CD8-positive, alpha-beta memory T cell (primary cell): ENCODE results near the gene HHIPL2. TPM values are rescaled to one million over a fixed set of nuclear protein-coding genes. Genes with fewer than 3 reads are reported as not detected.
A peak's percentile ranks its signal among the peaks of the same experiment; 100 is the strongest.
"Not testable (repeated sequence)": the region's sequence is repeated elsewhere in the genome, so short reads cannot be mapped to it uniquely, and the experiment has no call there.

Experiments used
- CTCF ChIA-PET: fragments of 350-600 bp; sonication (Branson Sonifier 250); formaldehyde crosslinking; loops from one replicate; lab custom pipeline; 2021; ENCODE audit warnings: antibody characterized with exemption; lab: Charles Lee
- POLR2A ChIA-PET: fragments of 350-600 bp; sonication (Branson Sonifier 250); formaldehyde crosslinking; loops from one replicate; lab custom pipeline; 2021; ENCODE audit warnings: antibody characterized with exemption; lab: Charles Lee
- DNase-seq, 5 donors: peaks; one replicate each; pipeline versions ENCODE4 v3.0.0 to v3.0.0-alpha.2; 2020 to 2022; ENCODE audit warnings: mixed read lengths in 1 of 5
- H3K27ac ChIP-seq: one replicate; pipeline ENCODE4 v1.7.0; 2013; ENCODE audit warnings: low read depth, mild to moderate bottlenecking, low read length, moderate library complexity
- H3K27me3 ChIP-seq: 2 replicates; pipeline ENCODE4 v1.7.0; 2013; ENCODE audit warnings: low read length, mild to moderate bottlenecking; ENCODE audit not compliant: insufficient read depth, poor library complexity, severe bottlenecking
- H3K36me3 ChIP-seq: 2 replicates; pipeline ENCODE4 v1.7.0; 2013; ENCODE audit warnings: mild to moderate bottlenecking, low read length, moderate library complexity; ENCODE audit not compliant: insufficient read depth
- H3K4me1 ChIP-seq: 2 replicates; pipeline ENCODE4 v1.7.0; 2013; ENCODE audit warnings: mild to moderate bottlenecking, low read length, moderate library complexity; ENCODE audit not compliant: insufficient read depth
- H3K4me3 ChIP-seq: 2 replicates; pipeline ENCODE4 v1.7.0; 2013; ENCODE audit warnings: mild to moderate bottlenecking, low read length
- H3K9me3 ChIP-seq: 2 replicates; pipeline ENCODE4 v1.7.0; 2013; ENCODE audit warnings: mild to moderate bottlenecking, low read length
- H3K27ac Mint-ChIP-seq, 8 donors: one replicate each; pipeline ENCODE4 v1.8.0; 2020 to 2021; ENCODE audit warnings: mixed read lengths in 8 of 8, mild to moderate bottlenecking in 6 of 8, inconsistent platforms in 3 of 8, moderate library complexity in 3 of 8
- H3K27me3 Mint-ChIP-seq, 2 donors: one replicate each; pipeline ENCODE4 v1.8.0; 2020 to 2021; ENCODE audit warnings: mixed read lengths in 2 of 2, mild to moderate bottlenecking in 1 of 2, moderate library complexity in 1 of 2
- H3K36me3 Mint-ChIP-seq, 3 donors: one replicate each; pipeline ENCODE4 v1.8.0; 2020 to 2021; ENCODE audit warnings: mixed read lengths in 3 of 3, inconsistent platforms in 1 of 3, mild to moderate bottlenecking in 1 of 3
- H3K4me1 Mint-ChIP-seq, 3 donors: one replicate each; pipeline ENCODE4 v1.8.0; 2020 to 2021; ENCODE audit warnings: mixed read lengths in 3 of 3, inconsistent platforms in 1 of 3, mild to moderate bottlenecking in 1 of 3
- H3K4me3 Mint-ChIP-seq, 7 donors: one replicate each; pipeline ENCODE4 v1.8.0; 2020 to 2021; ENCODE audit warnings: mixed read lengths in 7 of 7, mild to moderate bottlenecking in 6 of 7, moderate library complexity in 4 of 7, inconsistent platforms in 2 of 7
- H3K9me3 Mint-ChIP-seq, 5 donors: one replicate each; pipeline ENCODE4 v1.8.0; 2020 to 2022; ENCODE audit warnings: mixed read lengths in 5 of 5, mild to moderate bottlenecking in 3 of 5, moderate library complexity in 2 of 5, inconsistent platforms in 1 of 5
- polyA plus RNA-seq: library from polyadenylated mRNA; unstranded; fragments of 300-500 nt; fragmentation: Illumina TruSeq; gene quantifications from one replicate; pipeline ENCODE4 v1.2.3, GENCODE V29; 2021
- total RNA-seq, 2 experiments: library from RNA; stranded (reverse); gene quantifications; one replicate each; pipeline ENCODE4 v1.2.3, GENCODE V29; 2021

Gene HHIPL2
- total and polyA plus RNA-seq, 3 experiments from 2014 or later = 0.28 to 0.29 TPM; not detected in 1

DNA sequence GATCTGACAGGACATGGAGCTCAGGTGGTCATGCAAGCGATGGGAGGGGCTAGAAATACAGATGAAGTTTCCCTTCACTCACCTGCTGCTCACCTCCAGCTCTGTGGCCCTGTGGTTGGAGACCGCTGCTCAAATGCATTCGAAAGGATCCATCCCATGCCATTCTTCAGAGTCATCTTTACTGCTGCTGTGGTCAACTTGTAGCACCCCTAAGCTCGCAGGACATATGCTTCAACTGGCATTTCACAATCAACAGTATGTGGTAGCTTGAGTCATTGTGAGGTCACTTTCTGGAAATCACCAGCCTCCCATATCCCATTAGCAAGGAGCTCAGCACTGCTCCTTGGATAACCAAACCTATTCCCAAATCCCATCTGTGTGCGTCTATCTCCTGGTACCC lies 58.4 kb downstream of the HHIPL2 start:
- H3K36me3 Mint-ChIP-seq, H3K9me3 ChIP-seq, H3K36me3 ChIP-seq, H3K4me3 Mint-ChIP-seq, DNase-seq, H3K4me1 Mint-ChIP-seq, H3K27me3 Mint-ChIP-seq, H3K27ac ChIP-seq, H3K27ac Mint-ChIP-seq, H3K4me1 ChIP-seq, H3K9me3 Mint-ChIP-seq, H3K27me3 ChIP-seq, POLR2A ChIA-PET, CTCF ChIA-PET, H3K4me3 ChIP-seq: not testable (repeated sequence)

DNA sequence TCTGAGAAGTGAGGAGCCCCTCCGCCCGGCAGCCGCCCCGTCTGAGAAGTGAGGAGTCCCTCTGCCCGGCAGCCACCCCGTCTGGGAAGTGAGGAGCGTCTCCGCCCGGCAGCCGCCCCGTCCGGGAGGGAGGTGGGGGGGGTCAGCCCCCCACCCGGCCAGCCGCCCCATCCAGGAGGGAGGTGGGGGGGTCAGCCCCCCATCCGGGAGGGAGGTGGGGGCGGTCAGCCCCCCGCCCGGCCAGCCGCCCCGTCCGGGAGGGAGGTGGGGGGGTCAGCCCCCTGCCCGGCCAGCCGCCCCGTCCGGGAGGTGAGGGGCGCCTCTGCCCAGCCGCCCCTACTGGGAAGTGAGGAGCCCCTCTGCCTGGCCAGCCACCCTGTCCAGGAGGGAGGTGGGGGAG lies 60.1 kb downstream of the HHIPL2 start:
- H3K9me3 Mint-ChIP-seq, H3K27me3 Mint-ChIP-seq, H3K4me3 ChIP-seq, H3K4me3 Mint-ChIP-seq, H3K4me1 Mint-ChIP-seq, DNase-seq, H3K4me1 ChIP-seq, CTCF ChIA-PET, H3K9me3 ChIP-seq, H3K27ac ChIP-seq, H3K36me3 Mint-ChIP-seq, H3K36me3 ChIP-seq, H3K27ac Mint-ChIP-seq, POLR2A ChIA-PET, H3K27me3 ChIP-seq: not testable (repeated sequence)

DNA sequence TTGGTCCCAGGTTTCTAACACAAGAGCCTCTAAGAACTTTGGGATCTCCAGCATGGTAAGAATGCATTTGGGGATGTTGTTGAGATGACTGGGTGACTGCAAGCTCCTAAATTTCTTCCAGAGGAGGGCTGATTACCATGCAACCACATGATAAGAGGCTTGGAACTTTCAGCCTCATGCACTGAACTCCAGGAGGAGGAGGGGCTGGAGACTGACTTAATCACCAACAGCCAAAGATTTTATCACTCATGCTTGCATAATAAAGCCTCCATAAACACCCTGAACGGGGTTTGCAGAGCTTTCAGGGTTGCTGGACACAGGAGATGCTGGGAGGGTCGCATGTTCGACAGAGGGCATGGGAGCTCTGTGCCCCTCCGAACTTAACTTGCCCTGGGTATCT lies 63.9 kb downstream of the HHIPL2 start:
- H3K4me1 ChIP-seq, H3K9me3 ChIP-seq, H3K27me3 Mint-ChIP-seq, H3K27ac Mint-ChIP-seq, H3K9me3 Mint-ChIP-seq, DNase-seq, POLR2A ChIA-PET, H3K36me3 ChIP-seq, H3K4me3 Mint-ChIP-seq, H3K4me1 Mint-ChIP-seq, H3K4me3 ChIP-seq, H3K27me3 ChIP-seq, CTCF ChIA-PET, H3K27ac ChIP-seq, H3K36me3 Mint-ChIP-seq: not testable (repeated sequence)

DNA sequence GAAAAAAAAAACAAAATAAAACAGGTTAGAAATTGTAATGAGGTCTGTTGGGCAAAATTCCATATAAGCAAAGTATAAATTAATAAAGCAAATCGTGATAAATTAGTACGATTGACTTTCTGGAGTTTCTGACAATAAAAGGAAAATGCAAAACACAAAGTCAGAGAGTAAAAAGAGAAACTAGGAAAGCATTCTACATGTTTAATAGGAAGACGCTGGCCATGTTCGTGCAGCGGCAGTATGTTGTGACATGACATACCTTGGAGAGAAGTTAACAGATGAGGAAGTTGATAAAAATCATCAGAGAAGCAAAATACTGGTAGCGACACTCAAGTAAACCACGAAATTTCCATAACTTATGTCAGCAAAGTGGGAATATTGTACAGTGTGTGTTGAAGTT lies 68.3 kb downstream of the HHIPL2 start:
- H3K4me1 Mint-ChIP-seq, H3K27me3 Mint-ChIP-seq, H3K27ac Mint-ChIP-seq, POLR2A ChIA-PET, DNase-seq, H3K27ac ChIP-seq, H3K36me3 ChIP-seq, H3K36me3 Mint-ChIP-seq, H3K4me3 Mint-ChIP-seq, H3K4me3 ChIP-seq, H3K27me3 ChIP-seq, H3K4me1 ChIP-seq, H3K9me3 Mint-ChIP-seq, H3K9me3 ChIP-seq, CTCF ChIA-PET: not testable (repeated sequence)

DNA sequence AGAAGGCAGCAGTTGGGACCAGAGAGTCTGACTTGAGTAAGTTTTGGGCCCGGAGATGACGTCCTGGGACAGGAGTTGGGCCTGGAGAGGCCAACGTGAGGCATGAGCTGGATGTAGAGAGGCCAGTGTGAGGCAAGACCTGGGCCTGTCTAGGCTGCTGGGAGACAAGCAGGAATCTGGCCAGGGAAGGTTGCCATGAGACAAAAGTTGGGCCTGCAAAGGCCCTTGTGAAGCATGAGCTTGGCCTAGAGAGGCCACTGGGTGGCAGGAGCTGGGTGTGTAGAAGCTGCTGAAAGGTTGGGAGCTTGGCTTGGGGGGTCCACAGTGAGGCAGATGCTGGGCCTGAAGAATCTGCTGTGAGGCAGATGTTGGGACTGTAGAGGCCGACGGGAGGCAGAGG lies 71.5 kb downstream of the HHIPL2 start:
- POLR2A ChIA-PET, DNase-seq, CTCF ChIA-PET, H3K36me3 Mint-ChIP-seq, H3K27me3 Mint-ChIP-seq, H3K36me3 ChIP-seq, H3K27ac Mint-ChIP-seq, H3K4me1 Mint-ChIP-seq, H3K4me1 ChIP-seq, H3K9me3 Mint-ChIP-seq, H3K4me3 Mint-ChIP-seq, H3K9me3 ChIP-seq, H3K27me3 ChIP-seq, H3K4me3 ChIP-seq, H3K27ac ChIP-seq: not testable (repeated sequence)

DNA sequence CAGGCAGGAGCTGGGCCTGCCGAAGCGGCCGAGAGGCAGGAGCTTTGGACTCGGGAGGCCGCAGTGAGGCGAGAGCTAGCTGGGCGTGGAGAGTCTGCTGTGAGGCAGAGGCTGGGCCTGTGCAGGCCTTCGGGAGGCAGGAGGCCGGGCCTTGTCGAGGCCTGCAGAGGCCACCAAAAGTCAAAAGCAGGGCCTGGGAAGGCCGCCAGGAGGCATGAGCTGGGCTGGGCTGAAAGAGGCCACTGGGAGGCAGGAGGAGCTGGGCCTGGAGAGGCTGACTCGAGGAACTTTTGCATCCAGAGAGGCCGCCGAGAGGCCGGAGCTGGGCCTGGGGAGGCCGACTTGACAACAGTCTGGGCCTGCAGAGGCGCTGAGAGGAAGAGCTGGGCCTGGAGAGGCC lies 74.2 kb downstream of the HHIPL2 start:
- H3K27me3 ChIP-seq, H3K36me3 ChIP-seq, DNase-seq, H3K9me3 Mint-ChIP-seq, H3K4me1 Mint-ChIP-seq, H3K4me3 ChIP-seq, H3K4me3 Mint-ChIP-seq, H3K27me3 Mint-ChIP-seq, POLR2A ChIA-PET, H3K27ac ChIP-seq, H3K36me3 Mint-ChIP-seq, H3K4me1 ChIP-seq, H3K9me3 ChIP-seq: not testable (repeated sequence)
- H3K27ac Mint-ChIP-seq = peak overlapping the region in 1 of 8 donors; percentile 77
- CTCF ChIA-PET = interaction anchor here (1.5 kb wide), 1 partner anchor 9 kb away, joined by 4 read pairs; no protein-coding TSS in a partner anchor

DNA sequence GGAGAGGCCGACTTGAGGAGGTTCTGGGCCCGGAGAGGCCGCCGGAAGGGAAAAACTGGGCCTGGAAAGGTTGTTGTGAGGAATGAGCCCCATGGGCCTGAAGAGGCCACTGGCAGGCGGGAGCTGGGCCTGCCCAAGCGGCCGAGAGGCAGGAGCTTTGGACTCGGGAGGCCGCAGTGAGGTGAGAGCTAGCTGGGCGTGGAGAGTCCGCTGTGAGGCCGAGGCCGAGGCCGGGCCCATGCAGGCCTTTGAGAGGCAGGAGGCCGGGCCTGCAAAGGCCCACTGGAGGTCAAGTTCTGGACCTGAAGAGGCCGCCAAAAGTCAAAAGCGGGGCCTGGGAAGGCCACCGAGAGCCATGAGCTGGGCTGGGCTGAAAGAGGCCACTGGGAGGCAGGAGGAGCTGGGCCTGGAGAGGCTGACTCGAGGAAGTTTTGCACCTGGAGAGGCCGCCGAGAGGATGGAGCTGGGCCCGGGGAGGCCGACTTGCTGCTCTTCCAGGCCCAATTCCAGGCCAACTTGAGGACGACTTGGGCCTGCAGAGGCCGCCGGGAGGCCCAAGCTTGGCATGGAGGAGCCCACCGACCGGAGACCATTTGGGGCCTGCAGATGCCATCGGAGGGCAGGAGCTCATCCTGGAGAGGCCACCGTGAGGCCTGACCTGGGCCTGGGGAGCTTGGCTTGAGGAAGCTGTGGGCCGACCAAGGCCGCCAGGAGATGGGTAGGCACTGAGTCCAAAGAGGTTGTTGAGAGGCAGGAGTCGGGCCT lies 74.9 kb downstream of the HHIPL2 start:
- H3K4me1 ChIP-seq, H3K36me3 ChIP-seq, H3K9me3 ChIP-seq, H3K4me3 Mint-ChIP-seq, H3K27me3 Mint-ChIP-seq, H3K4me1 Mint-ChIP-seq, POLR2A ChIA-PET, H3K27me3 ChIP-seq, H3K27ac ChIP-seq, DNase-seq, H3K36me3 Mint-ChIP-seq, H3K4me3 ChIP-seq, H3K9me3 Mint-ChIP-seq: not testable (repeated sequence)
- CTCF ChIA-PET = interaction anchor here (1.5 kb wide), 1 partner anchor 8 kb away, joined by 4 read pairs; no protein-coding TSS in a partner anchor
- H3K27ac Mint-ChIP-seq = peak overlapping the region in 1 of 8 donors; percentile 10
